Spleen (tissue), 7 donors: ENCODE results near the gene STIM1.
A peak's percentile ranks its signal among the peaks of the same experiment; 100 is the strongest.

Experiments used
- POLR2A ChIP-seq, 3 donors: fragments of 450-650 bp; IDR thresholded peaks; one replicate each; pipeline ENCODE4 v1.5.1; 2017; ENCODE audit warnings: antibody characterized with exemption in 3 of 3, mild to moderate bottlenecking in 1 of 3
- POLR2AphosphoS5 ChIP-seq, 3 donors: sonication (generic); formaldehyde crosslinking; IDR thresholded peaks; one replicate each; pipeline ENCODE4 v1.5.1; 2017; ENCODE audit warnings: antibody characterized with exemption in 3 of 3
- TF ChIP-seq, protein P1 (sequence below), 11 experiments: fragments of 200-600 bp in 7 of 11; fragments of 450-650 bp in 4 of 11; sonication (generic) in 4 of 11; IDR thresholded peaks in 8 of 11; conservative IDR thresholded peaks in 3 of 11; 1 replicate in 7 of 11; 2 replicates in 4 of 11; pipeline versions ENCODE4 v1.4.0 to v1.8.0; 2016 to 2021; ENCODE audit warnings: antibody characterized with exemption in 11 of 11, inconsistent platforms in 4 of 11, mild to moderate bottlenecking in 1 of 11
- donor health status: DM: no; HTN: no; CAD: no; lungs with moderate emphysema.
- donor health status: DM: no; HTN: no; CAD: no.
- donor health status: DM: no; HTN: no; CAD: no.

DNA sequence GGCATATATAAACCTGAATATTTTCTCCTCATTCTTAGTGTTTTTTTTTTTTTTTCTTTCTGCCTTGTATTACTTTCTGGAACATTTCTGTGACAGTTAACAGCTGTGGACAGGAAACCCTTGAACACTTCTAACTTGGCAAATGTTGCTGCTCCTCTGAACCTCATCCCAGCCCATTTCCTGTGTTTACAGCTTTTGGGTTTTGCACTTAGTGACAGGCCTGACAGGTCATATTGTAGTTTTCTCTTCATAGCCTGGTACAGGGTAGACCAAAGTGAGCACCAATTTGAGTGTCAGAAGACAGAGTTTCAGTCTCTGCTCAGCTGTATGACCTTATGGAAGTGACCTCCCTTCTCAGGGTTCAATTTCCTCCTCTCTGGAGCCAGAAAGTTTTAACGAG is 91.6 kb downstream of the STIM1 start:
- TF ChIP-seq POLR2A (IDR thresholded peaks at IDR 0.05): peak in 2 of 3 donors; percentile 26 to 42
- TF ChIP-seq, protein P1, sequence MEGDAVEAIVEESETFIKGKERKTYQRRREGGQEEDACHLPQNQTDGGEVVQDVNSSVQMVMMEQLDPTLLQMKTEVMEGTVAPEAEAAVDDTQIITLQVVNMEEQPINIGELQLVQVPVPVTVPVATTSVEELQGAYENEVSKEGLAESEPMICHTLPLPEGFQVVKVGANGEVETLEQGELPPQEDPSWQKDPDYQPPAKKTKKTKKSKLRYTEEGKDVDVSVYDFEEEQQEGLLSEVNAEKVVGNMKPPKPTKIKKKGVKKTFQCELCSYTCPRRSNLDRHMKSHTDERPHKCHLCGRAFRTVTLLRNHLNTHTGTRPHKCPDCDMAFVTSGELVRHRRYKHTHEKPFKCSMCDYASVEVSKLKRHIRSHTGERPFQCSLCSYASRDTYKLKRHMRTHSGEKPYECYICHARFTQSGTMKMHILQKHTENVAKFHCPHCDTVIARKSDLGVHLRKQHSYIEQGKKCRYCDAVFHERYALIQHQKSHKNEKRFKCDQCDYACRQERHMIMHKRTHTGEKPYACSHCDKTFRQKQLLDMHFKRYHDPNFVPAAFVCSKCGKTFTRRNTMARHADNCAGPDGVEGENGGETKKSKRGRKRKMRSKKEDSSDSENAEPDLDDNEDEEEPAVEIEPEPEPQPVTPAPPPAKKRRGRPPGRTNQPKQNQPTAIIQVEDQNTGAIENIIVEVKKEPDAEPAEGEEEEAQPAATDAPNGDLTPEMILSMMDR (IDR thresholded peaks at IDR 0.05 in 8 of 11, conservative IDR thresholded peaks at IDR 0.05 in 3 of 11): no peak
- TF ChIP-seq POLR2AphosphoS5 (IDR thresholded peaks at IDR 0.05): peak in 1 of 3 donors; percentile 93
